HepG2 (cell line): Measurements from ENCODE around the gene PTPRE. TPM values are rescaled to one million over a fixed set of nuclear protein-coding genes. Genes with fewer than 3 reads are reported as not detected.

Source experiments
- ATAC-seq: fragments of 200-7000 bp; cut with Tn5 transposase; 3 replicates; pipeline ENCODE4 v1.9.1; 2020; ENCODE audit warnings: mild to moderate bottlenecking, moderate library complexity
- BruUV-seq: library from RNA; stranded (reverse); fragments of 400-500 nt; replicated peaks from 2 replicates; lab custom pipeline; 2021; lab: Mats Ljungman, UMichigan
- CTCF ChIA-PET: fragments of 300-600 bp; formaldehyde crosslinking; extraction: SDS; loops from one replicate; lab custom pipeline; 2021; ENCODE audit warnings: low total read pairs, inconsistent platforms, low intra/inter-chr PET ratio; lab: Yijun Ruan, JAX
- POLR2A ChIA-PET: fragments of 350-600 bp; sonication (Branson Sonifier 250); formaldehyde crosslinking; loops from one replicate; lab custom pipeline; 2020; ENCODE audit warnings: antibody characterized with exemption, inconsistent platforms; lab: Yijun Ruan, JAX
- DNase-seq: peaks from one replicate; pipeline ENCODE4 v3.0.0-alpha.2; 2015; ENCODE audit warnings: low spot score
- FAIRE-seq: peaks from 3 replicates; lab custom pipeline; 2011; peaks lifted over from hg19 to GRCh38; lab: Jason Lieb, UNC
- H2AFZ ChIP-seq: one replicate; pipeline ENCODE4 v1.6.1; 2011; ENCODE audit warnings: low read length, inconsistent platforms
- H3K27ac ChIP-seq: fragments of 300-600 bp; 3 replicates; pipeline ENCODE4 v1.8.0; 2011; ENCODE audit warnings: mixed run types, mild to moderate bottlenecking, mixed read lengths, low read length, inconsistent platforms; ENCODE audit not compliant: insufficient read depth; ENCODE audit errors: extremely low read length
- H3K27me3 ChIP-seq, 2 experiments: fragments of 200-600 bp in 1 of 2; 2 replicates in 1 of 2; 3 replicates in 1 of 2; pipeline versions ENCODE4 v1.6.0 to v1.8.0; 2011; ENCODE audit warnings: low read length in 2 of 2, mild to moderate bottlenecking in 2 of 2, moderate library complexity in 2 of 2, inconsistent platforms in 1 of 2; ENCODE audit not compliant: insufficient read depth in 2 of 2, control insufficient read depth in 1 of 2
- H3K36me3 ChIP-seq, 2 experiments: fragments of 200-600 bp in 1 of 2; replicated peaks in 1 of 2; 2 replicates in 1 of 2; 3 replicates in 1 of 2; pipeline versions ENCODE4 v1.5.1 to v1.8.0; 2011; ENCODE audit warnings: low read length in 2 of 2, inconsistent platforms in 1 of 2; ENCODE audit not compliant: insufficient read depth in 2 of 2, control insufficient read depth in 1 of 2
- H3K4me1 ChIP-seq: 2 replicates; pipeline ENCODE4 v1.5.1; 2012; ENCODE audit warnings: low read length, inconsistent platforms; ENCODE audit not compliant: insufficient read depth
- H3K4me2 ChIP-seq: 2 replicates; pipeline ENCODE4 v1.6.0; 2011; ENCODE audit warnings: low read depth, low read length, inconsistent platforms
- H3K4me3 ChIP-seq, 3 experiments: fragments of 200-600 bp in 1 of 3; sonication (generic), shearing (Covaris generic) in 1 of 3; replicated peaks in 1 of 3; 2 replicates each; pipeline ENCODE4 v1.5.1; 2011 to 2016; ENCODE audit warnings: low read length in 3 of 3, inconsistent platforms in 2 of 3, low read depth in 2 of 3, mild to moderate bottlenecking in 2 of 3, control low read depth in 1 of 3, mixed read lengths in 1 of 3; ENCODE audit not compliant: insufficient read depth in 1 of 3
- H3K79me2 ChIP-seq: one replicate; pipeline ENCODE4 v1.6.1; 2011; ENCODE audit warnings: low read length, inconsistent platforms; ENCODE audit not compliant: insufficient read depth
- H3K9ac ChIP-seq: 2 replicates; pipeline ENCODE4 v1.6.0; 2011; ENCODE audit warnings: mild to moderate bottlenecking, low read depth, low read length, inconsistent platforms; ENCODE audit not compliant: insufficient read depth
- H3K9me3 ChIP-seq: 2 replicates; pipeline ENCODE4 v1.5.1; 2012; ENCODE audit warnings: mild to moderate bottlenecking, low read length
- H4K20me1 ChIP-seq: 2 replicates; pipeline ENCODE4 v1.6.0; 2011; ENCODE audit warnings: inconsistent platforms, mild to moderate bottlenecking, low read length, moderate library complexity; ENCODE audit not compliant: insufficient read depth
- CC2D1A ChIP-seq: sonication (generic); formaldehyde crosslinking; IDR thresholded peaks from 2 replicates; pipeline ENCODE4 v1.8.1; 2023; ENCODE audit warnings: mild to moderate bottlenecking, missing genetic modification reagents
- HNF4G ChIP-seq, 2 experiments: sonication (generic) in 1 of 2; formaldehyde crosslinking in 1 of 2; IDR thresholded peaks; 2 replicates each; pipeline versions ENCODE4 v1.4.0 to v1.6.1; 2011 to 2020; ENCODE audit warnings: borderline replicate concordance in 2 of 2, low read depth in 2 of 2, mild to moderate bottlenecking in 2 of 2, low read length in 1 of 2, missing genetic modification reagents in 1 of 2, moderate library complexity in 1 of 2
- KDM5A ChIP-seq: fragments of 200-600 bp; sonication (generic); IDR thresholded peaks from 2 replicates; pipeline ENCODE4 v1.7.0; 2018; ENCODE audit warnings: antibody characterized with exemption, mild to moderate bottlenecking, low read length, borderline replicate concordance
- MBD4 ChIP-seq: IDR thresholded peaks from 2 replicates; pipeline ENCODE4 v1.6.1; 2012; ENCODE audit warnings: low read length, inconsistent platforms, borderline replicate concordance
- NFIB ChIP-seq: sonication (generic); formaldehyde crosslinking; IDR thresholded peaks from 2 replicates; pipeline ENCODE4 v1.9.0; 2021; ENCODE audit warnings: missing genetic modification reagents, mild to moderate bottlenecking, borderline replicate concordance
- THYN1 ChIP-seq: sonication (generic); formaldehyde crosslinking; IDR thresholded peaks from 2 replicates; pipeline ENCODE4 v1.8.1; 2023; ENCODE audit warnings: low read depth, mild to moderate bottlenecking, moderate library complexity, missing genetic modification reagents, borderline replicate concordance
- TRIM24 ChIP-seq: sonication (generic); formaldehyde crosslinking; IDR thresholded peaks from 2 replicates; pipeline ENCODE4 v1.8.0; 2022; ENCODE audit warnings: mild to moderate bottlenecking, missing genetic modification reagents
- ZNF17 ChIP-seq: sonication (generic); formaldehyde crosslinking; IDR thresholded peaks from 2 replicates; pipeline ENCODE4 v1.5.0; 2020; ENCODE audit warnings: mild to moderate bottlenecking, missing genetic modification reagents
- ZNF615 ChIP-seq: sonication (generic); formaldehyde crosslinking; IDR thresholded peaks from 2 replicates; pipeline ENCODE4 v1.5.0; 2020; ENCODE audit warnings: mild to moderate bottlenecking, missing genetic modification reagents, borderline replicate concordance
- WGBS: methylation state at CpG from one replicate; pipeline ENCODE4 v1.1.6; 2017; ENCODE audit warnings: low lambda C conversion rate; 5-methylcytosine and 5-hydroxymethylcytosine counted together
- in situ Hi-C: cut with HindIII; loops from 2 replicates; pipeline ENCODE4 v1.10.0; 2017; ENCODE audit warnings: low pct_unique_long_range_greater_than_20kb; ENCODE audit not compliant: extremely low pct_ligation_motif_present
- intact Hi-C: fragments of 100-400 bp; cut with micrococcal nuclease; formaldehyde crosslinking; loops from one replicate; pipeline ENCODE4 v1.10.0; 2022; ENCODE audit not compliant: unreplicated experiment
- polyA plus RNA-seq, 8 experiments: library from polyadenylated mRNA; depleted of rRNA in 3 of 8; stranded (reverse) in 7 of 8; unstranded in 1 of 8; fragments of >200 nt; fragmentation: Illumina TruSeq in 4 of 8; extraction: Trizol in 4 of 8; gene quantifications; 2 replicates each; pipeline versions ENCODE4 v1.2.1 to v1.2.3, GENCODE V29; 2011 to 2016; ENCODE audit warnings: low read depth in 4 of 8, missing spikeins in 1 of 8, mixed read lengths in 1 of 8; ENCODE audit not compliant: insufficient read depth in 1 of 8
- total RNA-seq, 5 experiments: library from RNA; depleted of rRNA; stranded (reverse); fragments of >200 nt; fragmentation: Illumina TruSeq; extraction: Trizol; gene quantifications; 2 replicates each; pipeline ENCODE4 v1.2.3, GENCODE V29; 2016; ENCODE audit warnings: low read depth in 1 of 5
- TF ChIP-seq, protein P1 (sequence below): IDR thresholded peaks from 2 replicates; pipeline ENCODE4 v1.6.1; 2016; ENCODE audit warnings: low read depth, borderline replicate concordance
- TF ChIP-seq, protein P2 (sequence below): sonication (generic); formaldehyde crosslinking; conservative IDR thresholded peaks from 2 replicates; pipeline ENCODE4 v1.8.0; 2022; ENCODE audit warnings: missing genetic modification reagents
- TF ChIP-seq, protein P3 (sequence below): sonication (generic); formaldehyde crosslinking; IDR thresholded peaks from 2 replicates; pipeline ENCODE4 v1.4.0; 2020; ENCODE audit warnings: missing genetic modification reagents; ENCODE audit errors: not compliant biosample characterization
- TF ChIP-seq, protein P4 (sequence below): sonication (generic); formaldehyde crosslinking; IDR thresholded peaks from 2 replicates; pipeline ENCODE4 v1.4.0; 2020; ENCODE audit warnings: low read depth, mild to moderate bottlenecking, missing genetic modification reagents

The PTPRE gene
- total and polyA plus RNA-seq, 2 of the 13 experiments (the other 11 are each of a cell fraction or from before 2014, with no cell fraction given) = 0.01 to 0.02 TPM

DNA sequence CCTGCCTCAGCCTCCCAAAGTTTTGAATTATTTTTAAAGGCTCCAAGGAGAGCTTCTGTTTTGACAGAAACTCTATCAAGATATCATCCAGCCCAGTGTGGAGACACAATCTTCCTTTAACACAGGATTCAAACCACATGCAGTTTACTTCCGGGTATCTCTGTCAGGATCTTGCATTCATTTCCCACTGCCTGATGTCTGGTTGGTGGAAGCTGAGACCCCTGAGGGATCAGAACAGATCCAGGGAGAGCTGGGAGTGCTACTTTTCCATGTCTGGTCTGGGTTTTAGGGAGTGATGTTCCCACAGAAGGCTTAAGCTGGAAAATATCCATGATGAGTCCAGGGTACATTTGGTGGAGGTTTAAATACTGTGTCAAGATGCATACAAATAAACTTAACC, 16.7 kb downstream of the PTPRE start:
- no peaks in the 10 kb centered on the region for H4K20me1 ChIP-seq
- no peak for TF ChIP-seq TRIM24 (CRISPR knock-in tag)
- TF ChIP-seq, protein P1, sequence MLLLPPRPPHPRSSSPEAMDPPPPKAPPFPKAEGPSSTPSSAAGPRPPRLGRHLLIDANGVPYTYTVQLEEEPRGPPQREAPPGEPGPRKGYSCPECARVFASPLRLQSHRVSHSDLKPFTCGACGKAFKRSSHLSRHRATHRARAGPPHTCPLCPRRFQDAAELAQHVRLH = no peak
- TF ChIP-seq, all 625 proteins: peak for 0
- Histone ChIP-seq H2AFZ (no peak overlapping the region), H3K4me3 (no peak overlapping the region), H3K27me3 (peaks cover 0 to 11% of the 10 kb centered on the region in 2 experiments; a peak in 3 of 5 replicates), H3K27ac (no peak overlapping the region), H3K79me2 (no peaks in the 10 kb centered on the region), H3K9me3 (no peaks in the 10 kb centered on the region), H3K36me3 (no peaks in the 10 kb centered on the region), H3K4me2 (no peak overlapping the region), H3K9ac (no peak overlapping the region), H3K4me1 (no peaks in the 10 kb centered on the region)
- FAIRE-seq = no peak
- no peak for DNase-seq
- BruUV-seq = no TSS peak
- ChIA-PET CTCF (no interaction called here), POLR2A (no interaction called here)
- 0% methylated on average over 1 of the region's 1 CpG for whole genome bisulfite sequencing
- no peak for ATAC-seq
- in situ Hi-C loops (no loop called here), intact Hi-C loops (no loop called here)

DNA sequence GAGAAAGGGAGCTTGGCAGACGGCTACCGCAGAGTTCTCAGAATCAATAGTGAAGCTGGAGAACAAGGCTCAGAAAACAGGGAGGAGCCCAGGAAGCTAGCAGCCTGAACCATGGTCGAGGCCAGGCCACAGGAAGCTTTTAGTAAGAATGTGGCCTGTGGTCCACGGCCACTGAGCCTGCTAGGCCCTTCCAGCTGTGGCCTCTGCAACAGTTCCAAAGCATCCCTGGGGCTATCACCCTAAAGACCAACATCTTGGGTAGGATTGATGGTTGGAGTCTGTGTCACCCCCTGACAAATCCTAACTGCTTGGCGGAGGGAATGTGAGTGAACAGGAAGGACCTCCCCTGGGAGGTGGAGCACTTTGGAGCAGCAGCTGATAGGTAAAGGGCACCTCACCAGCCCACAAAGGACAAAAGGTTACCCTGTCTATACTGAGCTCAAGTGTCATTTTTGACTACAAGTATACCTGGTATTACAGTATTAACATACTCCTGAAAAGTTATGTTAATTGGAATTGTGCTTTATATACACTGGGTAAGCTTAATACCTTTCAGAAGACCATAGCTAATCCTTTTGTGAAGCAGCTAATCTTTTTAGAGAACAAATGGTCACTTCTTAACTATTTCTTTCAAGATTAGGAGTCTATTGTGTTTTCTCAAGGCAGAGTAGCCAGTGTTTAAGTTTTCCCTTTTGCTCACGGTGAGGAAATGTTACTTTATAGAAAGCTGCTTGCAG, 18.7 kb downstream of the PTPRE start:
- H3K27ac ChIP-seq = no peak overlapping the region
- H3K27me3 ChIP-seq = peaks cover 0 to 8% of the 10 kb centered on the region in 2 experiments; a peak in 3 of 5 replicates
- ATAC-seq (no peak), DNase-seq (no peak), FAIRE-seq (no peak)
- no peak overlapping the region for H3K9ac ChIP-seq
- H3K79me2 ChIP-seq = no peaks in the 10 kb centered on the region
- no peak overlapping the region for H3K4me2 ChIP-seq
- intact Hi-C loops = no loop called here
- H3K9me3 ChIP-seq = no peaks in the 10 kb centered on the region
- no peak overlapping the region for H3K4me3 ChIP-seq
- no TSS peak for BruUV-seq
- no peaks in the 10 kb centered on the region for H3K4me1 ChIP-seq
- 30% methylated on average over 5 of the region's 6 CpGs for WGBS
- H2AFZ ChIP-seq = no peak overlapping the region
- in situ Hi-C loops = no loop called here
- ChIA-PET POLR2A (no interaction called here), CTCF (no interaction called here)
- no peaks in the 10 kb centered on the region for H4K20me1 ChIP-seq
- no peaks in the 10 kb centered on the region for H3K36me3 ChIP-seq
- TF ChIP-seq ZNF17 (CRISPR knock-in tag) (no peak), THYN1 (CRISPR knock-in tag) (no peak), HNF4G (IDR thresholded peaks at IDR 0.05; ENCODE audit: borderline replicate concordance, low read depth, low read length) (no peak), HNF4G (CRISPR knock-in tag; IDR thresholded peaks at IDR 0.05; ENCODE audit: borderline replicate concordance, low read depth) (no peak), KDM5A (no peak), MBD4 (no peak), CC2D1A (CRISPR knock-in tag) (no peak), NFIB (CRISPR knock-in tag) (no peak), ZNF615 (CRISPR knock-in tag) (no peak)
- TF ChIP-seq, protein P2, sequence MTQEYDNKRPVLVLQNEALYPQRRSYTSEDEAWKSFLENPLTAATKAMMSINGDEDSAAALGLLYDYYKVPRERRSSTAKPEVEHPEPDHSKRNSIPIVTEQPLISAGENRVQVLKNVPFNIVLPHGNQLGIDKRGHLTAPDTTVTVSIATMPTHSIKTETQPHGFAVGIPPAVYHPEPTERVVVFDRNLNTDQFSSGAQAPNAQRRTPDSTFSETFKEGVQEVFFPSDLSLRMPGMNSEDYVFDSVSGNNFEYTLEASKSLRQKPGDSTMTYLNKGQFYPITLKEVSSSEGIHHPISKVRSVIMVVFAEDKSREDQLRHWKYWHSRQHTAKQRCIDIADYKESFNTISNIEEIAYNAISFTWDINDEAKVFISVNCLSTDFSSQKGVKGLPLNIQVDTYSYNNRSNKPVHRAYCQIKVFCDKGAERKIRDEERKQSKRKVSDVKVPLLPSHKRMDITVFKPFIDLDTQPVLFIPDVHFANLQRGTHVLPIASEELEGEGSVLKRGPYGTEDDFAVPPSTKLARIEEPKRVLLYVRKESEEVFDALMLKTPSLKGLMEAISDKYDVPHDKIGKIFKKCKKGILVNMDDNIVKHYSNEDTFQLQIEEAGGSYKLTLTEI (CRISPR knock-in tag) = no peak
- TF ChIP-seq, protein P3, sequence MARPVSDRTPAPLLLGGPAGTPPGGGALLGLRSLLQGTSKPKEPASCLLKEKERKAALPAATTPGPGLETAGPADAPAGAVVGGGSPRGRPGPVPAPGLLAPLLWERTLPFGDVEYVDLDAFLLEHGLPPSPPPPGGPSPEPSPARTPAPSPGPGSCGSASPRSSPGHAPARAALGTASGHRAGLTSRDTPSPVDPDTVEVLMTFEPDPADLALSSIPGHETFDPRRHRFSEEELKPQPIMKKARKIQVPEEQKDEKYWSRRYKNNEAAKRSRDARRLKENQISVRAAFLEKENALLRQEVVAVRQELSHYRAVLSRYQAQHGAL (CRISPR knock-in tag) = no peak
- TF ChIP-seq, protein P4, sequence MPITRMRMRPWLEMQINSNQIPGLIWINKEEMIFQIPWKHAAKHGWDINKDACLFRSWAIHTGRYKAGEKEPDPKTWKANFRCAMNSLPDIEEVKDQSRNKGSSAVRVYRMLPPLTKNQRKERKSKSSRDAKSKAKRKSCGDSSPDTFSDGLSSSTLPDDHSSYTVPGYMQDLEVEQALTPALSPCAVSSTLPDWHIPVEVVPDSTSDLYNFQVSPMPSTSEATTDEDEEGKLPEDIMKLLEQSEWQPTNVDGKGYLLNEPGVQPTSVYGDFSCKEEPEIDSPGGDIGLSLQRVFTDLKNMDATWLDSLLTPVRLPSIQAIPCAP (CRISPR knock-in tag) = no peak
